K562 (cell line): ENCODE measurements around the gene ICAM2. TPM values are rescaled to one million over a fixed set of nuclear protein-coding genes. Genes with fewer than 3 reads are reported as not detected.

Source experiments
- ARHGAP35 ChIP-seq: fragments of 450-650 bp; IDR thresholded peaks from 2 replicates; pipeline ENCODE4 v1.6.1; 2018; ENCODE audit not compliant: partially characterized antibody
- CBX8 ChIP-seq: fragments of 200-600 bp; sonication (generic); IDR thresholded peaks from 2 replicates; pipeline ENCODE4 v1.6.1; 2012; ENCODE audit warnings: borderline replicate concordance, mixed run types, low read depth, mild to moderate bottlenecking, moderate library complexity, mixed read lengths, low read length, control low read depth, inconsistent platforms; ENCODE audit not compliant: poor library complexity, severe bottlenecking; ENCODE audit errors: extremely low read depth
- CREM ChIP-seq: IDR thresholded peaks from 2 replicates; pipeline ENCODE4 v1.6.1; 2014; ENCODE audit warnings: antibody characterized with exemption, low read depth
- JUN ChIP-seq, 2 experiments: sonication (generic) in 1 of 2; formaldehyde crosslinking in 1 of 2; IDR thresholded peaks; 2 replicates each; pipeline versions ENCODE4 v1.6.1 to v1.8.0; 2012 to 2022; ENCODE audit warnings: borderline replicate concordance in 2 of 2, mild to moderate bottlenecking in 2 of 2, improper control_type of control experiment in 1 of 2, low read depth in 1 of 2, low read length in 1 of 2, missing genetic modification reagents in 1 of 2
- NR0B1 ChIP-seq: fragments of 450-650 bp; IDR thresholded peaks from one replicate; pipeline ENCODE4 v1.6.1; 2018; ENCODE audit warnings: mild to moderate bottlenecking, moderate library complexity; ENCODE audit not compliant: partially characterized antibody
- PREB ChIP-seq: sonication (generic); formaldehyde crosslinking; IDR thresholded peaks from 2 replicates; pipeline ENCODE4 v1.8.1; 2023; ENCODE audit warnings: mild to moderate bottlenecking, missing genetic modification reagents
- ZHX1 ChIP-seq: fragments of 150-350 bp; conservative IDR thresholded peaks from 2 replicates; pipeline ENCODE4 v1.6.1; 2014; ENCODE audit warnings: low read length
- ZNF217 ChIP-seq: sonication (generic); formaldehyde crosslinking; IDR thresholded peaks from 2 replicates; pipeline ENCODE4 v1.8.0; 2022; ENCODE audit warnings: mild to moderate bottlenecking, missing genetic modification reagents
- polyA plus RNA-seq, 8 experiments: library from polyadenylated mRNA; depleted of rRNA in 4 of 8; stranded (reverse) in 5 of 8; unstranded in 3 of 8; fragments of >200 nt; fragmentation: Nextera tagmentation in 2 of 8; fragmentation: Illumina TruSeq in 1 of 8; extraction: Ambion mirVana in 2 of 8; extraction: Trizol in 1 of 8; gene quantifications; 2 replicates each; pipeline versions ENCODE4 v1.2.1 to v1.2.3, GENCODE V29; 2011 to 2014; ENCODE audit warnings: inconsistent platforms in 1 of 8, missing spikeins in 1 of 8
- total RNA-seq, 7 experiments: library from RNA; depleted of rRNA in 6 of 7; stranded (reverse); fragments of >200 nt in 6 of 7; fragmentation: Illumina TruSeq in 2 of 7; extraction: Trizol in 2 of 7; gene quantifications; 2 replicates each; pipeline versions ENCODE4 v1.2.1 to v1.2.3, GENCODE V29; 2011 to 2021; ENCODE audit warnings: low replicate concordance in 1 of 7

The ICAM2 gene
- total and polyA plus RNA-seq, 9 of the 15 experiments (the other 6 are each of a cell fraction or from before 2014, with no cell fraction given): 37.9 to 89.4 (median 60.6) TPM

GRCh38 chr17:64024781-64025731 lies 4.6 kb upstream of the ICAM2 start (continued):
- no peak for TF ChIP-seq ZHX1
- TF ChIP-seq CBX8: no peak
- no peak for TF ChIP-seq NR0B1
- no peak for TF ChIP-seq ZNF217 (CRISPR knock-in tag)
- no peak for TF ChIP-seq ARHGAP35
- no peak for TF ChIP-seq JUN (IDR thresholded peaks at IDR 0.05; ENCODE audit: borderline replicate concordance, low read depth, low read length)
- no peak for TF ChIP-seq JUN (CRISPR knock-in tag; IDR thresholded peaks at IDR 0.05; ENCODE audit: borderline replicate concordance)
- no peak for TF ChIP-seq PREB (CRISPR knock-in tag)
- no peak for TF ChIP-seq CREM
